ENCODE results near the gene ZWILCH.

- TF ChIP-seq POLR2A (IDR thresholded peaks at IDR 0.05), result no peak
- no peak for TF ChIP-seq CTCF (IDR thresholded peaks at IDR 0.05)
Observed at GRCh38 chr15:66524838-66525237, 19.7 kb downstream of the ZWILCH start.
